Fibroblast of the aortic adventitia (primary cell): ENCODE data around the gene DENND1B. TPM values are rescaled to one million over a fixed set of nuclear protein-coding genes. Genes with fewer than 3 reads are reported as not detected.

Experiments
- DNase-seq: peaks from one replicate; pipeline ENCODE4 v3.0.0-alpha.2; 2010; ENCODE audit warnings: low read depth
- H3K4me3 ChIP-seq: 2 replicates; pipeline ENCODE4 v1.5.1; 2011; ENCODE audit warnings: low read depth, mild to moderate bottlenecking, control low read depth, low read length, moderate library complexity
- CTCF ChIP-seq: IDR thresholded peaks from 2 replicates; pipeline ENCODE4 v1.5.1; 2011; ENCODE audit warnings: mild to moderate bottlenecking, low read length, control low read depth, inconsistent platforms; ENCODE audit not compliant: insufficient read depth
- total RNA-seq: library from RNA; depleted of rRNA; stranded (reverse); fragments of >200 nt; gene quantifications from 2 replicates; pipeline ENCODE4 v1.2.3, GENCODE V29; 2012; ENCODE audit warnings: low replicate concordance

The DENND1B gene
- total RNA-seq, 1 donor = 19.5 TPM

GRCh38 chr1:197649188-197649587 lies 126.1 kb downstream of the DENND1B start:
- no peak for TF ChIP-seq CTCF
- no peak for DNase-seq
- no peak overlapping the region for H3K4me3 ChIP-seq

DNA sequence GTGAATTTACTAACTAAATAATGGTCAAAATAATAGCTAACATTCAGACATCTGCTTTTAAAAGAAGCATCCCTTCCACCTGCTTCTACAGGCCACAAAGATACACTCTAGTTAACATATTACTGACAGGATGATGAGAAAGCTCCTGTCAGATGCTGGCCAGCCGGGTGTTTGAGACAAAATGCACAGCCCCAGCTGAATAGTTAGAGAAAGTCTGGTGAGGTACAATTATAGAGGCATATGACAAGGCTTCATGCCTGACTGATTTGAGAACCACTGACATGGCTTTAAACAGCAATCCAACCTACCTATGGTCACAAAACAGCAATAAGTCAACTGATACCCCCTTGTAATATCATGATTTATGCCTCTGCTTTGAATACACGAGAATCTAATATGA lies 137.0 kb downstream of the DENND1B start:
- TF ChIP-seq CTCF = no peak
- DNase-seq = no peak
- no peak overlapping the region for H3K4me3 ChIP-seq

- TF ChIP-seq CTCF = no peak
- no peak for DNase-seq
- no peak overlapping the region for H3K4me3 ChIP-seq
These were observed 137.9 kb downstream of the DENND1B start for GRCh38 chr1:197637406-197637805.

GRCh38 chr1:197633447-197634078 lies 141.7 kb downstream of the DENND1B start:
- no peak overlapping the region for H3K4me3 ChIP-seq
- TF ChIP-seq CTCF = no peak
- no peak for DNase-seq

DNA sequence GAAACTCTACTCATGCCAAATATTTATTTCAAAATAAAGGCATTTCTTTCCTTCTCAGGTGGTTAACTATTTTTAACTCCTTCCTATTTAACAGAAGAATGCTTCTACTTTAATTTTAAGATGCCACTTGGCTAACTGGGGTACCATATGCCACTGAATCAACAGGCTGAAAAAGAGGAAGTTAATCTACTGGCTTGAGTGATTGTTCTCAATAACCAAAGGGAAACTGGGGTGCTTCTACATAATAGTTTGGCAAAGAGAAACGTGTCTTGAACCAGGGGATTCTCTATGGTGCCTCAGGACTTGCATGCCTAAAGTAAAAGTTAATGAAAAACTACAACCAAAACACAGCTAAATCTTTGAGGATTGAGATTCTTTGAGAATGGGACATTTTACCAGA lies 142.6 kb downstream of the DENND1B start:
- no peak for TF ChIP-seq CTCF
- H3K4me3 ChIP-seq = no peak overlapping the region

DNA sequence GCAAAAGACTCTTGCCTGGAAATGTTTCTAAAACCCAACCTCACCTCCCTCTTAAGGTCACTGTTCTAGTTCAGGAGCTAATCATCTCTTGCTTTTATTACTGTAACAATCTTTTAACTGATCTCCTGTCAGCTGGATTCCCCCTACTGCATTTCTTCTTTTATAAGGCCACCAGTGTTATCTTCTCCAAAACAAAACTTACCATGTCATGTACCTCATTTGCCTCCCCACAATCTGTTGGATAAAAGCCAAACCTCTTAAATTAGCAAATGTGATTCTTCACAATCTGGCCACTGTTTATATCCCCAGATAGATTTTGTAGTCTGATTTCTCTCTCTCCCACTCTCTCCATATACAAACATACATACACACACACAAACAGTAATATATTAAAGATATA lies 143.3 kb downstream of the DENND1B start:
- H3K4me3 ChIP-seq = no peak overlapping the region
- no peak for DNase-seq
- no peak for TF ChIP-seq CTCF

More for the DNA sequence above, 142.6 kb downstream of the DENND1B start:
- no peak for DNase-seq

GRCh38 chr1:197622371-197622770 lies 152.9 kb downstream of the DENND1B start:
- TF ChIP-seq CTCF = no peak
- no peak for DNase-seq
- H3K4me3 ChIP-seq = no peak overlapping the region
